Pancreas (tissue), 10 donors: ENCODE results near the gene ZNF652. TPM values are rescaled to one million over a fixed set of nuclear protein-coding genes. Genes with fewer than 3 reads are reported as not detected.
A peak's percentile ranks its signal among the peaks of the same experiment; 100 is the strongest.

ENCODE experiments used
- ATAC-seq, 4 donors: fragments of 200-7000 bp; cut with Tn5 transposase; one replicate each; pipeline versions ENCODE4 v1.8.0 to v1.9.1; 2020; ENCODE audit warnings: mild to moderate bottlenecking in 4 of 4, moderate library complexity in 4 of 4
- DNase-seq, 6 donors: peaks; one replicate each; pipeline ENCODE4 v3.0.0-alpha.2; 2020
- FAIRE-seq: peaks from 2 replicates; lab custom pipeline; 2012; peaks lifted over from hg19 to GRCh38; lab: Jason Lieb, UNC
- H3K27ac ChIP-seq, 4 donors: fragments of 200-600 bp; sonication (generic); 1 replicate in 3 of 4; 2 replicates in 1 of 4; pipeline versions ENCODE4 v1.5.0 to v1.8.0; 2020
- H3K27me3 ChIP-seq, 4 donors: fragments of 200-600 bp; one replicate each; pipeline ENCODE4 v1.8.0; 2021
- H3K36me3 ChIP-seq, 3 donors: fragments of 200-600 bp; sonication (generic) in 1 of 3; one replicate each; pipeline versions ENCODE4 v1.5.0 to v1.8.0; 2020 to 2021
- H3K4me1 ChIP-seq, 3 donors: fragments of 200-600 bp; one replicate each; pipeline ENCODE4 v1.8.0; 2021
- H3K4me3 ChIP-seq, 4 donors: fragments of 200-600 bp; sonication (generic) in 2 of 4; one replicate each; pipeline versions ENCODE4 v1.5.0 to v1.8.0; 2020 to 2021
- H3K9me3 ChIP-seq, 4 donors: fragments of 200-600 bp; one replicate each; pipeline ENCODE4 v1.8.0; 2021
- CTCF ChIP-seq, 4 donors: fragments of 200-600 bp; sonication (generic) in 3 of 4; IDR thresholded peaks; one replicate each; pipeline versions ENCODE4 v1.5.0 to v1.8.0; 2021; ENCODE audit warnings: antibody characterized with exemption in 4 of 4
- WGBS, 2 donors: extraction: QIAGEN DNeasy Blood & Tissue Kit; methylation state at CpG; one replicate each; pipeline ENCODE4 v1.1.7; 2013; 5-methylcytosine and 5-hydroxymethylcytosine counted together
- intact Hi-C, 3 donors: fragments of 100-400 bp; cut with DNase I; formaldehyde crosslinking; loops; one replicate each; pipeline versions ENCODE4 v1.11.1 to v1.14.2; 2022
- polyA plus RNA-seq, 2 donors: library from polyadenylated mRNA; stranded (reverse); fragments of 200-250 nt; gene quantifications; one replicate each; pipeline ENCODE4 v1.2.3, GENCODE V29; 2013
- total RNA-seq, 6 donors: library from RNA; stranded (reverse); fragmentation: NEBNext Ultra II Directional in 4 of 6; extraction: Animal tissue kit (Norgen Biotek cat#: 25700) in 4 of 6; gene quantifications; one replicate each; pipeline versions ENCODE4 v1.2.1 to v1.2.4, GENCODE V29; 2021 to 2023
- donor health status: healthy with polysubstance abuse.
- donor health status: DM: no; HTN: no; CAD: no; lungs with moderate emphysema.
- donor health status: DM: no; HTN: no; CAD: no.
- donor health status: control.
- donor health status: control.
- donor health status: Bipolar disorder and iron deficiency.
- donor health status: DM: yes; HTN: yes; CAD: no.
- donor health status: DM: no; HTN: no; CAD: no.
- donor health status: DM: no; HTN: no; CAD: no.
- donor health status: DM: yes; HTN: yes; CAD: no.

Gene ZNF652
- total and polyA plus RNA-seq, 8 donors: 16.8 to 32.4 (median 20.5) TPM

- peaks cover 0 to 12% (median 0%) of the 10 kb centered on the region in 3 donors for H3K4me1 ChIP-seq
- no peak for TF ChIP-seq CTCF (IDR thresholded peaks at IDR 0.05)
- H3K9me3 ChIP-seq: no peaks in the 10 kb centered on the region
- no peak overlapping the region for H3K4me3 ChIP-seq
- no peak for FAIRE-seq
- no peaks in the 10 kb centered on the region for H3K27me3 ChIP-seq
- no peak for DNase-seq
- intact Hi-C loops: no loop called here
- ATAC-seq: peak in 2 of 4 donors; percentile 38 to 40
- WGBS, 2 donors: 59 to 61% methylated on average over 5 of the region's 5 CpGs
- no peak overlapping the region for H3K27ac ChIP-seq
- H3K36me3 ChIP-seq: no peaks in the 10 kb centered on the region
These were observed 20.7 kb downstream of the ZNF652 start for GRCh38 chr17:49341356-49341755.

GRCh38 chr17:49339354-49339753 is 22.7 kb downstream of the ZNF652 start:
- Histone ChIP-seq H3K27me3 (no peaks in the 10 kb centered on the region), H3K4me1 (peaks cover 0 to 19% (median 8%) of the 10 kb centered on the region in 3 donors), H3K4me3 (no peak overlapping the region), H3K36me3 (no peaks in the 10 kb centered on the region), H3K27ac (no peak overlapping the region), H3K9me3 (no peaks in the 10 kb centered on the region)
- FAIRE-seq (no peak), ATAC-seq (no peak), DNase-seq (no peak)
- WGBS, 2 donors: 72 to 73% methylated on average over 6 of the region's 6 CpGs
- TF ChIP-seq CTCF (IDR thresholded peaks at IDR 0.05): no peak
- intact Hi-C loops: no loop called here

- FAIRE-seq (no peak), DNase-seq (no peak), ATAC-seq (no peak)
- no peak overlapping the region for H3K4me3 ChIP-seq
- TF ChIP-seq CTCF (IDR thresholded peaks at IDR 0.05): no peak
- H3K36me3 ChIP-seq: no peaks in the 10 kb centered on the region
- H3K27me3 ChIP-seq: no peaks in the 10 kb centered on the region
- H3K9me3 ChIP-seq: no peaks in the 10 kb centered on the region
- no peak overlapping the region for H3K27ac ChIP-seq
- intact Hi-C loops: no loop called here
- 81 to 88% methylated on average over 3 to 4 of the region's 4 CpGs for WGBS, 2 donors
- H3K4me1 ChIP-seq: peaks cover 0 to 19% (median 8%) of the 10 kb centered on the region in 3 donors
These were observed 23.2 kb downstream of the ZNF652 start for GRCh38 chr17:49338883-49339282.

- no peaks in the 10 kb centered on the region for H3K9me3 ChIP-seq
- 92 to 98% methylated on average over 8 of the region's 8 CpGs for WGBS, 2 donors
- no peak overlapping the region for H3K27ac ChIP-seq
- FAIRE-seq (no peak), ATAC-seq (no peak), DNase-seq (no peak)
- intact Hi-C loops: no loop called here
- H3K27me3 ChIP-seq: no peaks in the 10 kb centered on the region
- no peaks in the 10 kb centered on the region for H3K36me3 ChIP-seq
- peaks cover 0 to 15% (median 8%) of the 10 kb centered on the region in 3 donors for H3K4me1 ChIP-seq
- no peak overlapping the region for H3K4me3 ChIP-seq
- TF ChIP-seq CTCF (IDR thresholded peaks at IDR 0.05): no peak
These were observed 24.2 kb downstream of the ZNF652 start for GRCh38 chr17:49337884-49338283.

DNA sequence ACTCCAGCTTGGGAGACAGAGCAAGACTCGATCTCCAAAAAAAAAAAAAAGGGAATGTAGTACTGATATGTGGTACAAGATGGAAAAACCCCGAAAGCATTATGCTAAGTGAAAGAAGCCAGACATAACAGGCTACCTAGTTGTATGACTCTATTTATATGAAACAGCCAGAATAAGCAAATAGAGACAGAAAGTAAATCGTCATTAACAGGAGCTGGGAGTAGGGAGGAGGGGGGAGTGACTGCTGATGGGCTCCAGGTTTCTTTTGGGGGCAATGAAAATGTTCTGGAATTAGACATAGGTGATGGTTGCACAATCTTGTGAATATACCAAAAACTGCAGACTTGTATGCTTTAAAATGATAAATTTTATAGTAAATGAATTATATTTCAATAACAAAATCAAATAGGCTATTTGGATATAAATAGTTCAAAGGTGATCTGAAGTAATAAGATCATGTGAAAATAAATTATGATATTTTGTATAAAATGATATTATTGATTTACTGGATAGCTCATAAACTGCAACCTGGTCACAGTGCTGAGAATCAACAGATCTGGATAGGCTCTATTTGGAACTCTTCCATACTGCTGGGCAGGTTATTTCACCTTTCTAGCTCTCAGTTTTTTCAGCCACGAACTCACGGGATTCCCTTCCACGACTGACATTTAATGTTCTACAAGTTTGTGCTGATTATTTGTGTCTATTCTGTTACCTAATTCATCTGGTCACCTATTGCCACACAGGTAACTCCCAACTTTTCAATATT is 27.1 kb downstream of the ZNF652 start:
- ATAC-seq: peak in 3 of 4 donors; percentile 29 to 41 (median 33)
- H3K36me3 ChIP-seq: no peaks in the 10 kb centered on the region
- H3K27me3 ChIP-seq: no peaks in the 10 kb centered on the region
- H3K4me1 ChIP-seq: peaks cover 0 to 8% (median 8%) of the 10 kb centered on the region in 3 donors
- WGBS, 2 donors: 30 to 37% methylated on average over 6 of the region's 6 CpGs
- no peak overlapping the region for H3K27ac ChIP-seq
- DNase-seq: no peak
- TF ChIP-seq CTCF (IDR thresholded peaks at IDR 0.05): no peak
- FAIRE-seq: no peak
- intact Hi-C loops: no loop called here
- no peak overlapping the region for H3K4me3 ChIP-seq
- H3K9me3 ChIP-seq: no peaks in the 10 kb centered on the region
